Endothelial cell of umbilical vein (primary cell): Measurements from ENCODE around the gene CD44. TPM values are rescaled to one million over a fixed set of nuclear protein-coding genes. Genes with fewer than 3 reads are reported as not detected.

Experiments
- BruUV-seq: library from RNA; stranded (reverse); fragments of 400-500 nt; replicated peaks from 2 replicates; lab custom pipeline; 2021; lab: Mats Ljungman, UMichigan
- CTCF ChIA-PET: fragments of 300-600, 350-600 bp; sonication (Branson Sonifier 250); formaldehyde crosslinking; loops from one replicate; lab custom pipeline; 2021; ENCODE audit warnings: antibody characterized with exemption, inconsistent platforms; lab: Charles Lee
- POLR2A ChIA-PET: fragments of 300-600, 350-600 bp; sonication (Branson Sonifier 250); formaldehyde crosslinking; loops from one replicate; lab custom pipeline; 2021; ENCODE audit warnings: antibody characterized with exemption, inconsistent platforms; lab: Charles Lee
- DNase-seq: peaks from one replicate; pipeline ENCODE4 v3.0.0-alpha.2; 2011; ENCODE audit warnings: low read depth, low spot score
- FAIRE-seq: peaks from 2 replicates; lab custom pipeline; 2011; peaks lifted over from hg19 to GRCh38; lab: Jason Lieb, UNC
- H2AFZ ChIP-seq: 2 replicates; pipeline ENCODE4 v1.6.0; 2012; ENCODE audit warnings: low read depth, low read length, control low read depth, inconsistent platforms
- H3K27ac ChIP-seq: 2 replicates; pipeline ENCODE4 v1.5.1; 2011; ENCODE audit warnings: low read depth, mild to moderate bottlenecking, control low read depth, low read length, moderate library complexity; ENCODE audit not compliant: insufficient read depth
- H3K27me3 ChIP-seq, 2 experiments: 2 replicates each; pipeline versions ENCODE4 v1.6.0 to v1.6.1; 2011; ENCODE audit warnings: low read length in 2 of 2, mixed read lengths in 1 of 2; ENCODE audit not compliant: control insufficient read depth in 2 of 2, insufficient read depth in 2 of 2
- H3K36me3 ChIP-seq, 2 experiments: 2 replicates in 1 of 2; 3 replicates in 1 of 2; pipeline ENCODE4 v1.5.1; 2011; ENCODE audit warnings: low read length in 2 of 2, mild to moderate bottlenecking in 1 of 2, moderate library complexity in 1 of 2; ENCODE audit not compliant: control insufficient read depth in 2 of 2, insufficient read depth in 2 of 2; ENCODE audit errors: extremely low read depth in 1 of 2
- H3K4me1 ChIP-seq: 3 replicates; pipeline ENCODE4 v1.5.1; 2011; ENCODE audit warnings: mild to moderate bottlenecking, low read length; ENCODE audit not compliant: control insufficient read depth, insufficient read depth; ENCODE audit errors: extremely low read depth
- H3K4me2 ChIP-seq: 2 replicates; pipeline ENCODE4 v1.6.1; 2011; ENCODE audit warnings: low read length, control low read depth, mixed read lengths; ENCODE audit not compliant: insufficient read depth
- H3K4me3 ChIP-seq, 3 experiments: fragments of 200-600 bp in 1 of 3; sonication (generic), shearing (Covaris generic) in 1 of 3; replicated peaks in 1 of 3; 2 replicates each; pipeline ENCODE4 v1.5.1; 2011 to 2016; ENCODE audit warnings: control low read depth in 3 of 3, low read length in 3 of 3, mild to moderate bottlenecking in 2 of 3, inconsistent platforms in 1 of 3, low read depth in 1 of 3, moderate library complexity in 1 of 3; ENCODE audit not compliant: insufficient read depth in 1 of 3
- H3K79me2 ChIP-seq: 2 replicates; pipeline ENCODE4 v1.6.0; 2012; ENCODE audit warnings: low read length, inconsistent platforms; ENCODE audit not compliant: control insufficient read depth, insufficient read depth
- H3K9ac ChIP-seq: replicated peaks from 2 replicates; pipeline ENCODE3; 2011; ENCODE audit warnings: low read length, control low read depth; ENCODE audit not compliant: insufficient read depth; ENCODE audit errors: extremely low read depth
- H3K9me1 ChIP-seq: replicated peaks from 3 replicates; pipeline ENCODE4 v1.6.0; 2011; ENCODE audit warnings: mild to moderate bottlenecking, low read length; ENCODE audit not compliant: control insufficient read depth, insufficient read depth; ENCODE audit errors: extremely low read depth
- H3K9me3 ChIP-seq: replicated peaks from 2 replicates; pipeline ENCODE4 v1.5.1; 2012; ENCODE audit warnings: low read length, inconsistent platforms; ENCODE audit not compliant: control insufficient read depth, insufficient read depth
- H4K20me1 ChIP-seq: replicated peaks from 2 replicates; pipeline ENCODE3; 2011; ENCODE audit warnings: mild to moderate bottlenecking, low read length; ENCODE audit not compliant: control insufficient read depth, insufficient read depth; ENCODE audit errors: extremely low read depth
- EZH2 ChIP-seq: IDR thresholded peaks from 2 replicates; pipeline ENCODE4 v1.6.1; 2012; ENCODE audit warnings: borderline replicate concordance, low read depth, mild to moderate bottlenecking, moderate library complexity, low read length, inconsistent platforms; ENCODE audit not compliant: severe bottlenecking
- FOS ChIP-seq: IDR thresholded peaks from 2 replicates; pipeline ENCODE4 v1.6.1; 2011; ENCODE audit warnings: mild to moderate bottlenecking, low read length, moderate library complexity, borderline replicate concordance; ENCODE audit not compliant: insufficient read depth
- GATA2 ChIP-seq: IDR thresholded peaks from 2 replicates; pipeline ENCODE4 v1.7.0; 2011; ENCODE audit warnings: low read depth, mild to moderate bottlenecking, moderate library complexity, mixed read lengths, low read length; ENCODE audit not compliant: insufficient read length, insufficient read depth
- JUN ChIP-seq: IDR thresholded peaks from 2 replicates; pipeline ENCODE4 v1.6.1; 2011; ENCODE audit warnings: borderline replicate concordance, low read depth; ENCODE audit not compliant: insufficient read length, insufficient read depth
- MYC ChIP-seq: IDR thresholded peaks from one replicate; pipeline ENCODE4 v1.6.1; 2011; ENCODE audit warnings: mild to moderate bottlenecking, low read depth, low read length
- POLR2A ChIP-seq: IDR thresholded peaks from 2 replicates; pipeline ENCODE4 v1.6.1; 2012; ENCODE audit warnings: low read depth, mild to moderate bottlenecking, control low read depth, low read length
- POLR2AphosphoS5 ChIP-seq: IDR thresholded peaks from 2 replicates; pipeline ENCODE4 v1.6.1; 2012; ENCODE audit warnings: low read depth, mild to moderate bottlenecking, control low read depth, low read length, moderate library complexity; ENCODE audit not compliant: insufficient read depth
- dilution Hi-C: fragments of 300-500 bp; cut with MboI; formaldehyde crosslinking; loops from one replicate; pipeline ENCODE4 v1.15.0; 2019; ENCODE audit warnings: low sequenced_read_pairs; ENCODE audit not compliant: extremely low pct_ligation_motif_present
- intact Hi-C: fragments of 100-400 bp; cut with micrococcal nuclease; formaldehyde crosslinking; loops from one replicate; pipeline ENCODE4 v1.10.0; 2022
- polyA plus RNA-seq, 4 experiments: library from polyadenylated mRNA; depleted of rRNA in 3 of 4; stranded (reverse) in 3 of 4; unstranded in 1 of 4; fragments of >200 nt; gene quantifications; 2 replicates each; pipeline versions ENCODE4 v1.2.1 to v1.2.3, GENCODE V29; 2011 to 2012; ENCODE audit warnings: missing spikeins in 1 of 4
- total RNA-seq: library from RNA; stranded (reverse); gene quantifications from 2 replicates; pipeline ENCODE4 v1.2.3, GENCODE V29; 2021
- TF ChIP-seq, protein P1 (sequence below): IDR thresholded peaks from 2 replicates; pipeline ENCODE4 v1.6.1; 2011; ENCODE audit not compliant: insufficient read depth, insufficient read length
- TF ChIP-seq, protein P2 (sequence below), 2 donors: IDR thresholded peaks; 1 replicate in 1 of 2; 2 replicates in 1 of 2; pipeline ENCODE4 v1.5.1; 2011; ENCODE audit warnings: low read length in 2 of 2, mild to moderate bottlenecking in 2 of 2, moderate library complexity in 2 of 2, control low read depth in 1 of 2, inconsistent platforms in 1 of 2, low read depth in 1 of 2; ENCODE audit not compliant: insufficient read depth in 1 of 2; ENCODE audit errors: extremely low read depth in 1 of 2

The CD44 gene
- total and polyA plus RNA-seq, 2 donors (not counting 3 experiments of a cell fraction or from before 2014, with no cell fraction given), result 25.5 to 26.3 TPM

DNA sequence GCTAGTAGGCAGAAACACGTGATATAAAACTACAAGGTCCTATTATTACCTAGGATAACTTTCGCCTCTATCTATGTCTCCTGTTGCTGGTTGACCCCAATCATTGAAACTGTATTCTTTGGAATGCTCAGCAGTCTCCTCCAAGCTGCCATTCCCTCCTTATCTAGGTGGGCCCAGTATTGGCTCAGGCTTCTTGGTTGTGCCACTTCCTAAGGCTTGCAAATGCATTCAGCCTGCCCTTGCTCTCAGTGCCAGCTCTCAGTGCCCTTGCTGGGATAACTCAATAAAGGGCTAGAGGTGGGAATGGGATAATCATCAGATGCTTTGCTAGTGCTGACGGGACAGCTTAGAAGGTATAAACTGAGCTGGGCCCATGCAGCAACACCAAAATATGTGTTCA, 13.6 kb downstream of the CD44 start:
- dilution Hi-C loops (no loop called here), intact Hi-C loops (no loop called here)
- no peak overlapping the region for H3K9ac ChIP-seq
- H3K9me1 ChIP-seq, result no peaks in the 10 kb centered on the region
- H3K79me2 ChIP-seq, result peaks cover 98% of the 10 kb centered on the region
- DNase-seq (no peak), FAIRE-seq (no peak)
- no peaks in the 10 kb centered on the region for H3K36me3 ChIP-seq
- BruUV-seq, result no TSS peak
- H3K4me2 ChIP-seq, result no peak overlapping the region
- no peaks in the 10 kb centered on the region for H3K9me3 ChIP-seq
- H3K4me1 ChIP-seq, result peaks cover 2% of the 10 kb centered on the region
- POLR2A ChIA-PET, result no interaction called here
- no peak overlapping the region for H3K27ac ChIP-seq
- CTCF ChIA-PET, result interaction anchor here (1.1 kb wide), 1 partner anchor 10 kb away, joined by 3 read pairs; no protein-coding TSS in a partner anchor
- H4K20me1 ChIP-seq, result no peaks in the 10 kb centered on the region
- no peak overlapping the region for H2AFZ ChIP-seq
- H3K4me3 ChIP-seq, result no peak overlapping the region
- TF ChIP-seq POLR2A, result no peak
- TF ChIP-seq JUN, result no peak
- TF ChIP-seq, protein P1, sequence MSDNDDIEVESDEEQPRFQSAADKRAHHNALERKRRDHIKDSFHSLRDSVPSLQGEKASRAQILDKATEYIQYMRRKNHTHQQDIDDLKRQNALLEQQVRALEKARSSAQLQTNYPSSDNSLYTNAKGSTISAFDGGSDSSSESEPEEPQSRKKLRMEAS, result no peak
- no peak for TF ChIP-seq POLR2AphosphoS5
- no peak for TF ChIP-seq FOS
- TF ChIP-seq, protein P2, sequence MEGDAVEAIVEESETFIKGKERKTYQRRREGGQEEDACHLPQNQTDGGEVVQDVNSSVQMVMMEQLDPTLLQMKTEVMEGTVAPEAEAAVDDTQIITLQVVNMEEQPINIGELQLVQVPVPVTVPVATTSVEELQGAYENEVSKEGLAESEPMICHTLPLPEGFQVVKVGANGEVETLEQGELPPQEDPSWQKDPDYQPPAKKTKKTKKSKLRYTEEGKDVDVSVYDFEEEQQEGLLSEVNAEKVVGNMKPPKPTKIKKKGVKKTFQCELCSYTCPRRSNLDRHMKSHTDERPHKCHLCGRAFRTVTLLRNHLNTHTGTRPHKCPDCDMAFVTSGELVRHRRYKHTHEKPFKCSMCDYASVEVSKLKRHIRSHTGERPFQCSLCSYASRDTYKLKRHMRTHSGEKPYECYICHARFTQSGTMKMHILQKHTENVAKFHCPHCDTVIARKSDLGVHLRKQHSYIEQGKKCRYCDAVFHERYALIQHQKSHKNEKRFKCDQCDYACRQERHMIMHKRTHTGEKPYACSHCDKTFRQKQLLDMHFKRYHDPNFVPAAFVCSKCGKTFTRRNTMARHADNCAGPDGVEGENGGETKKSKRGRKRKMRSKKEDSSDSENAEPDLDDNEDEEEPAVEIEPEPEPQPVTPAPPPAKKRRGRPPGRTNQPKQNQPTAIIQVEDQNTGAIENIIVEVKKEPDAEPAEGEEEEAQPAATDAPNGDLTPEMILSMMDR (IDR thresholded peaks at IDR 0.05; ENCODE audit: extremely low read depth in 1 of 2, insufficient read depth in 1 of 2, low read depth in 1 of 2, low read length in 2 of 2), result no peak
- no peak for TF ChIP-seq GATA2
- TF ChIP-seq EZH2, result no peak
- TF ChIP-seq MYC, result no peak
- no peaks in the 10 kb centered on the region for H3K27me3 ChIP-seq
